Measurements from ENCODE around the gene LIM2.

Gene LIM2

GRCh38 chr19:51372021-51372648, 15.6 kb downstream of the LIM2 start:
- DNase-seq (ENCODE audit: low spot score): no peak
- no peak for TF ChIP-seq CTCF (IDR thresholded peaks at IDR 0.05; ENCODE audit: extremely low read depth, insufficient read depth, missing control alignments)
- in situ Hi-C loops (cut with MboI; ENCODE audit: low pct_unique_long_range_greater_than_20kb, low sequenced_read_pairs, unreplicated experiment): no loop called here

- DNase-seq (ENCODE audit: low spot score): no peak
- no peak for TF ChIP-seq CTCF (IDR thresholded peaks at IDR 0.05; ENCODE audit: extremely low read depth, insufficient read depth, missing control alignments)
- in situ Hi-C loops (cut with MboI; ENCODE audit: low pct_unique_long_range_greater_than_20kb, low sequenced_read_pairs, unreplicated experiment): no loop called here
These were observed 16.5 kb downstream of the LIM2 start for GRCh38 chr19:51371186-51371690.

- in situ Hi-C loops (cut with MboI; ENCODE audit: low pct_unique_long_range_greater_than_20kb, low sequenced_read_pairs, unreplicated experiment): no loop called here
- TF ChIP-seq CTCF (IDR thresholded peaks at IDR 0.05; ENCODE audit: extremely low read depth, insufficient read depth, missing control alignments): no peak
- no peak for DNase-seq (ENCODE audit: low spot score)
These were observed 17.5 kb downstream of the LIM2 start for GRCh38 chr19:51370230-51370629.

- in situ Hi-C loops (cut with MboI; ENCODE audit: low pct_unique_long_range_greater_than_20kb, low sequenced_read_pairs, unreplicated experiment): no loop called here
- DNase-seq (ENCODE audit: low spot score): no peak
- no peak for TF ChIP-seq CTCF (IDR thresholded peaks at IDR 0.05; ENCODE audit: extremely low read depth, insufficient read depth, missing control alignments)
These were observed 19.1 kb downstream of the LIM2 start, which contains the start of gene CLDND2 for GRCh38 chr19:51368366-51369282. CLDND2 (minus strand) TSS chr19:51369003; CDS start chr19:51368577, 426 bp downstream.

- no peak for TF ChIP-seq CTCF (IDR thresholded peaks at IDR 0.05; ENCODE audit: extremely low read depth, insufficient read depth, missing control alignments)
- in situ Hi-C loops (cut with MboI; ENCODE audit: low pct_unique_long_range_greater_than_20kb, low sequenced_read_pairs, unreplicated experiment): no loop called here
- peak; percentile 98 for DNase-seq (ENCODE audit: low spot score)
These were observed 20.0 kb downstream of the LIM2 start for GRCh38 chr19:51367565-51368365.

GRCh38 chr19:51367255-51367564, 20.6 kb downstream of the LIM2 start:
- in situ Hi-C loops (cut with MboI; ENCODE audit: low pct_unique_long_range_greater_than_20kb, low sequenced_read_pairs, unreplicated experiment): no loop called here
- no peak for DNase-seq (ENCODE audit: low spot score)
- no peak for TF ChIP-seq CTCF (IDR thresholded peaks at IDR 0.05; ENCODE audit: extremely low read depth, insufficient read depth, missing control alignments)
